GM18870 (cell line): ENCODE measurements around the gene LAPTM4A.

ENCODE experiments used
- ATAC-seq: cut with Tn5 transposase; IDR thresholded peaks from one replicate; pipeline ENCODE4 v1.9.1; 2021; ENCODE audit warnings: moderate library complexity; ENCODE audit not compliant: unreplicated experiment

The LAPTM4A gene

GRCh38 chr2:20025065-20025786 is 26.2 kb downstream of the LAPTM4A start:
- no peak for ATAC-seq

DNA sequence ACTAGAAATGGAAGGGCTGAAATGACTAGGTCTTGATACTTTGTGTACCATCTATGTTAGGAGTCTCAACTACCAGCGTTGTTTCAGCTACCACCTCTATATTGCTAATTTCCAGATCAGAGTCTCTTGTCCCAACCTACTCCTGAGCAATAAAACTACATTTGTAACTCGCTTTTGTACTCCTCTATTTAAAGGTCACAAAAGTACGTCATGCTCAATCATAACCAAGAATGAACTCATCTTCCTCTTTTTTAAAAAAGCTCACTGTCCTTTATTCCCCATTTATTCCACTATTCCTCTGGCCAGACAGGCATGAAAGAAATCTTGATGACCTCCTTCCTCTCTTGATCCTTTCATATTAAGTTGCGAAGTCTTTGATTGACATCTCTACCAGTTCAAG is 27.7 kb downstream of the LAPTM4A start:
- ATAC-seq: no peak

GRCh38 chr2:20021405-20022009 is 29.9 kb downstream of the LAPTM4A start:
- no peak for ATAC-seq

GRCh38 chr2:20019747-20020146 is 31.7 kb downstream of the LAPTM4A start:
- ATAC-seq: no peak

DNA sequence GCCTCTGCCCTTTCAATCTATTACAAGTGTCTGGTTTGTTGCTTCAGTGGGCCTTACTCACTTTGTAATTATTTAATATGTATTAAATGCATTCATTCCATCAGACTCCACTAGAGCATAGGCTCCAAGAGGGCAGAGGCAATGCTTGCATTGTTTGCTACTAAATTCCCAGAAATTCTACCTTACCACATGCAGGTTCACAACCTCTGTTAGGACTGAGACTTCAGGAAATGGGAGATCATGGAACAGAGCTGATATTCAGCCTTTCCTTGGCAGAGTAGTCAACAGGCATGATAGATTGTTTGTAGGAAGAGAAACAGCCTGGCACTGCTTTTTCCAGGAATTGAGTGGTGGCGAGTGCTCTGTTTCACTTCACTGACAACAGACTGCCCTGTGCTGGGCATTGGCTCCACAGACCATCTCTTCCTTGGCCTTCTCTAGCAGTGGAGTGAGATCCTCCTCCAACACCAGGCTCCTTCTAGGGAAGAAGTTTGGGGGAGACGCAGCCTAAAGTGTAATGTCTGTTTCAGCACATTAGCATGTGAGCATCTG is 32.8 kb downstream of the LAPTM4A start:
- ATAC-seq: no peak

- ATAC-seq: no peak
Observed at GRCh38 chr2:20016346-20016745, 35.1 kb downstream of the LAPTM4A start.

GRCh38 chr2:20015482-20016083 is 35.8 kb downstream of the LAPTM4A start:
- ATAC-seq: no peak

GRCh38 chr2:20013126-20013849 is 38.1 kb downstream of the LAPTM4A start:
- ATAC-seq: no peak

- ATAC-seq: no peak
Observed at GRCh38 chr2:20012282-20013125, 38.9 kb downstream of the LAPTM4A start, which contains the start of gene MATN3. TSS of gene MATN3 (minus strand) at chr2:20012668. CDS start at chr2:20012631, 37 bp downstream.

- no peak for ATAC-seq
Observed at GRCh38 chr2:20012032-20012281, 39.5 kb downstream of the LAPTM4A start.

GRCh38 chr2:20011276-20012031 is 40.0 kb downstream of the LAPTM4A start:
- ATAC-seq: no peak

GRCh38 chr2:20008703-20009102 is 42.7 kb downstream of the LAPTM4A start:
- no peak for ATAC-seq

- ATAC-seq: no peak
Observed at GRCh38 chr2:20005891-20006470, 45.4 kb downstream of the LAPTM4A start.

- ATAC-seq: no peak
Observed at GRCh38 chr2:20005067-20005627, 46.3 kb downstream of the LAPTM4A start.

DNA sequence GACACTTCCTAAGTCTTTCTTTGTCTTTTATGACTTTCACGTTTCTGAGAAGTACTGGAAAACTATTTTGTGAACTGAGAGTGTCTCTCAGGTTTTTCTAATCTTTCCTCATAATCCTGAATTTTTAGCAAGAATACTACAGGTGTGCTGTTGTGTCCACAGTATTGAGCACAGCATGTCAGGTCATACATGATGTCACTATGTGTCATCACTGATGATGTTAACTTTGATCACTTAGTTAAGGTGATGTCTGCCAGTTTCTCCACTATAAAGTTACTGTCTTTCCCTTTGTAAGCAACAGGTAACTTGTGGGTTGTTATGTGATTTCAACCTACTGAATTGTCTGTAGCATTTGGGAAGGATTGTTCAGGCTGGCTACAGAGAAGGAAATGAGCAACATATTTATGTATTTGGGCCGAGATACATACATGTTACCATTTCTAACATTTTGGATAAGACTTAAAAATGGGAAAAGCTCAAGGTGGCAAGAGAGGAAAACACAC is 50.0 kb downstream of the LAPTM4A start:
- no peak for ATAC-seq

DNA sequence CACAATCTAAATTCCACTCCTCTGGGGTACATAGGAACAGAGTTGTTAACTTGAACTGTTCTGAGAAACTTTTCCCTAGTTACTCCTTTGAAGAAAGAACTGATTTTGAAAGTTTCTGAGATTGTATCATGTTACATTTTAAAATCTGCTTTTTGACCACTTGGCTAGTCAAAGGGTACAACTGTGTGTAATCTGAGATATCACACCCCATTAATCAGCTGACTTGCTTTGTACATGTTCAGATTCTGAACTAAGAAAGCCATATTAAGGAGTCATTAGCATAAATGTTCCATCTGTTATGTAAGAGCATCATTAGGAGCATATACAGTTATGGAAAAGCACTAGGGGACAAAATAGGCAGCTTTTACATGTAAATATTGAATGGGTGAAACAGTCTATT is 57.7 kb downstream of the LAPTM4A start:
- no peak for ATAC-seq

DNA sequence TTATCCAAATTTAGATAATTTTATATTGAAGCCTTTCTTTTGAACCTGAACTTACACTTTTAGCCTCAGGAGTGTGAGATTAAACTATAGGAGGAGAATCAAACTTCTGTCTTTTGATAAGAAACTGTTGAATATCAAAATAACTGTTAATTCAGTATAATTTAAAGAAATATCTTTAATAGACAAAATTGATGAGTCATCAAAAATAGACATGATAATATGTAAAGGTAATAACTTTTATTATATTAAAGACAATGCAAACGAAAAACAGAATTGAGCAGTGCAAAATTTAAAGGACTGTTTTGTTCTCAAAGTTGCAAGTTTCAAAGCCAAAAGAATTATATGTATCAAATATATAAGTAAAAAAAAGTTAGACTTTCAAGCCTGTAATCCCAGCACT is 59.5 kb downstream of the LAPTM4A start:
- ATAC-seq: no peak

GRCh38 chr2:19990416-19990728 is 61.1 kb downstream of the LAPTM4A start:
- ATAC-seq: no peak
